HEK293 (cell line): ENCODE results near the gene SLC25A38.

Source experiments
- CTCF ChIA-PET: fragments of 350-600 bp; formaldehyde crosslinking; extraction: SDS; loops from one replicate; lab custom pipeline; 2021; ENCODE audit warnings: antibody characterized with exemption; lab: Yijun Ruan, JAX
- POLR2A ChIA-PET: fragments of 300-600 bp; formaldehyde crosslinking; extraction: SDS; loops from one replicate; lab custom pipeline; 2020; ENCODE audit warnings: antibody characterized with exemption, inconsistent platforms; lab: Yijun Ruan, JAX
- H3K27ac ChIP-seq: fragments of 200-500 bp; sonication (Bioruptor generic); 2 replicates; pipeline ENCODE4 v1.5.1; 2014; ENCODE audit warnings: low read depth, low read length, control low read depth, inconsistent platforms; ENCODE audit errors: extremely low read depth
- H3K36me3 ChIP-seq, 2 experiments: fragments of 200-500 bp in 1 of 2; sonication (Bioruptor generic) in 1 of 2; 1 replicate in 1 of 2; 2 replicates in 1 of 2; pipeline ENCODE4 v1.5.1; 2014 to 2017; ENCODE audit warnings: inconsistent platforms in 2 of 2, low read length in 2 of 2; ENCODE audit not compliant: control insufficient read depth in 2 of 2, insufficient read depth in 1 of 2
- H3K4me1 ChIP-seq: fragments of 200-500 bp; sonication (Bioruptor generic); 2 replicates; pipeline ENCODE4 v1.5.1; 2014; ENCODE audit warnings: mild to moderate bottlenecking, low read length, inconsistent platforms; ENCODE audit not compliant: control insufficient read depth, insufficient read depth
- H3K4me3 ChIP-seq: 2 replicates; pipeline ENCODE4 v1.5.1; 2011; ENCODE audit warnings: low read depth, mild to moderate bottlenecking, control low read depth, low read length, moderate library complexity
- H3K9me3 ChIP-seq: fragments of 200-500 bp; sonication (Bioruptor generic); 2 replicates; pipeline ENCODE4 v1.5.1; 2014; ENCODE audit warnings: low read depth, low read length, inconsistent platforms; ENCODE audit not compliant: control insufficient read depth, insufficient read depth
- KLF10 ChIP-seq: fragments of 450-650 bp; IDR thresholded peaks from 2 replicates; pipeline ENCODE4 v1.5.1; 2018; ENCODE audit warnings: missing biosample characterization, mild to moderate bottlenecking, missing genetic modification characterization
- KLF9 ChIP-seq: fragments of 450-650 bp; formaldehyde crosslinking; IDR thresholded peaks from 2 replicates; pipeline ENCODE4 v1.5.1; 2016; ENCODE audit warnings: missing biosample characterization, missing genetic modification characterization, low read depth
- OVOL3 ChIP-seq: fragments of 450-650 bp; formaldehyde crosslinking; IDR thresholded peaks from 2 replicates; pipeline ENCODE4 v1.5.1; 2016; ENCODE audit warnings: missing biosample characterization, missing genetic modification characterization
- SP7 ChIP-seq: fragments of 450-650 bp; formaldehyde crosslinking; IDR thresholded peaks from 2 replicates; pipeline ENCODE4 v1.5.1; 2016; ENCODE audit warnings: missing biosample characterization, missing genetic modification characterization
- ZBTB6 ChIP-seq: fragments of 450-650 bp; formaldehyde crosslinking; IDR thresholded peaks from 2 replicates; pipeline ENCODE4 v1.5.1; 2017; ENCODE audit warnings: missing biosample characterization, missing genetic modification characterization
- ZBTB7A ChIP-seq: fragments of 450-650 bp; formaldehyde crosslinking; IDR thresholded peaks from 2 replicates; pipeline ENCODE4 v1.5.1; 2016; ENCODE audit warnings: low read depth, missing biosample characterization, missing genetic modification characterization
- ZFP69B ChIP-seq: fragments of 450-650 bp; formaldehyde crosslinking; IDR thresholded peaks from 2 replicates; pipeline ENCODE4 v1.5.1; 2016; ENCODE audit warnings: missing biosample characterization, missing genetic modification characterization
- ZNF239 ChIP-seq: fragments of 450-650 bp; formaldehyde crosslinking; IDR thresholded peaks from 2 replicates; pipeline ENCODE4 v1.5.1; 2016; ENCODE audit warnings: missing biosample characterization, missing genetic modification characterization
- ZNF280C ChIP-seq: fragments of 450-650 bp; formaldehyde crosslinking; IDR thresholded peaks from 2 replicates; pipeline ENCODE4 v1.5.1; 2016; ENCODE audit warnings: missing biosample characterization, missing genetic modification characterization
- ZNF280D ChIP-seq: fragments of 450-650 bp; formaldehyde crosslinking; IDR thresholded peaks from 2 replicates; pipeline ENCODE4 v1.5.1; 2016; ENCODE audit warnings: missing biosample characterization, missing genetic modification characterization
- ZNF292 ChIP-seq: fragments of 450-650 bp; formaldehyde crosslinking; IDR thresholded peaks from 2 replicates; pipeline ENCODE4 v1.5.1; 2016; ENCODE audit warnings: low read depth, missing biosample characterization, missing genetic modification characterization, borderline replicate concordance
- ZNF404 ChIP-seq: fragments of 450-650 bp; formaldehyde crosslinking; IDR thresholded peaks from 2 replicates; pipeline ENCODE4 v1.5.1; 2017; ENCODE audit warnings: missing biosample characterization, missing genetic modification characterization
- ZNF423 ChIP-seq: fragments of 450-650 bp; formaldehyde crosslinking; IDR thresholded peaks from 2 replicates; pipeline ENCODE4 v1.5.1; 2016; ENCODE audit warnings: missing biosample characterization, missing genetic modification characterization
- ZNF629 ChIP-seq: fragments of 450-650 bp; formaldehyde crosslinking; IDR thresholded peaks from 2 replicates; pipeline ENCODE4 v1.5.1; 2017; ENCODE audit warnings: missing biosample characterization, missing genetic modification characterization
- ZNF639 ChIP-seq: fragments of 450-650 bp; formaldehyde crosslinking; IDR thresholded peaks from 2 replicates; pipeline ENCODE4 v1.5.1; 2016; ENCODE audit warnings: missing biosample characterization, missing genetic modification characterization
- ZNF76 ChIP-seq: fragments of 450-650 bp; formaldehyde crosslinking; IDR thresholded peaks from 2 replicates; pipeline ENCODE4; 2016; ENCODE audit warnings: low read depth, missing biosample characterization, missing genetic modification characterization, borderline replicate concordance
- ZNF777 ChIP-seq: fragments of 450-650 bp; formaldehyde crosslinking; IDR thresholded peaks from 2 replicates; pipeline ENCODE4 v1.5.1; 2017; ENCODE audit warnings: missing biosample characterization, missing genetic modification characterization, borderline replicate concordance
- ZNF791 ChIP-seq: fragments of 450-650 bp; formaldehyde crosslinking; IDR thresholded peaks from 2 replicates; pipeline ENCODE4 v1.5.1; 2016; ENCODE audit warnings: missing biosample characterization, missing genetic modification characterization
- ZNF792 ChIP-seq: fragments of 450-650 bp; formaldehyde crosslinking; IDR thresholded peaks from 2 replicates; pipeline ENCODE4 v1.5.1; 2016; ENCODE audit warnings: missing biosample characterization, missing genetic modification characterization

SLC25A38 gene

GRCh38 chr3:39443530-39443929 is 60.4 kb downstream of the SLC25A38 start:
- ChIA-PET CTCF (interaction anchor here (0.6 to 8.3 kb wide), 2 partner anchors 55 to 65 kb away, joined by 4 to 86 read pairs; no protein-coding TSS in a partner anchor), POLR2A (no interaction called here)

GRCh38 chr3:39445927-39446326 is 62.8 kb downstream of the SLC25A38 start:
- H3K4me3 ChIP-seq = no peak overlapping the region
- H3K36me3 ChIP-seq = no peaks in the 10 kb centered on the region
- TF ChIP-seq KLF9 (tag by site-specific recombination) = no peak
- no peak for TF ChIP-seq ZNF639 (tag by site-specific recombination)
- no peak for TF ChIP-seq ZBTB6
- no peak for TF ChIP-seq OVOL3 (tag by site-specific recombination)
- TF ChIP-seq ZNF423 (tag by site-specific recombination) = no peak
- TF ChIP-seq SP7 (tag by site-specific recombination) = no peak
- TF ChIP-seq ZFP69B (tag by site-specific recombination) = no peak
- TF ChIP-seq ZNF792 (tag by site-specific recombination) = no peak
- no peak for TF ChIP-seq ZNF280D (tag by site-specific recombination)
- no peak for TF ChIP-seq ZNF280C (tag by site-specific recombination)
- no peak for TF ChIP-seq ZNF777 (tag by site-specific recombination)
- TF ChIP-seq ZNF239 (tag by site-specific recombination) = no peak
- no peak for TF ChIP-seq ZNF404
- TF ChIP-seq, all 188 proteins: peak for 0
- ChIA-PET CTCF (interaction anchor here (0.6 to 8.3 kb wide), 7 partner anchors 11 to 963 kb away, joined by 3 to 86 read pairs (median 4); no protein-coding TSS in a partner anchor), POLR2A (no interaction called here)
- Histone ChIP-seq H3K9me3 (no peaks in the 10 kb centered on the region), H3K27ac (no peak overlapping the region), H3K4me1 (no peaks in the 10 kb centered on the region)

More at GRCh38 chr3:39443530-39443929, 60.4 kb downstream of the SLC25A38 start:
- no peak overlapping the region for H3K4me3 ChIP-seq
- TF ChIP-seq ZBTB7A (no peak), ZNF629 (no peak), SP7 (tag by site-specific recombination) (no peak), ZNF76 (tag by site-specific recombination) (no peak), ZNF791 (no peak), ZNF292 (tag by site-specific recombination) (no peak), KLF10 (tag by site-specific recombination) (no peak)
- no peaks in the 10 kb centered on the region for H3K36me3 ChIP-seq
- H3K4me1 ChIP-seq = no peaks in the 10 kb centered on the region
- no peak overlapping the region for H3K27ac ChIP-seq
- no peaks in the 10 kb centered on the region for H3K9me3 ChIP-seq
